D721Med (cell line): ENCODE data around the gene HPS4.

Experiments
- DNase-seq: peaks from one replicate; pipeline ENCODE4 v3.0.0; 2011; ENCODE audit warnings: low spot score; ENCODE audit not compliant: insufficient read length
- FAIRE-seq: peaks from 2 replicates; lab custom pipeline; 2011; peaks lifted over from hg19 to GRCh38; lab: Jason Lieb, UNC
- TF ChIP-seq, protein P1 (sequence below): IDR thresholded peaks from 2 replicates; pipeline ENCODE4 v1.5.1; 2012; ENCODE audit warnings: mild to moderate bottlenecking, control low read depth; ENCODE audit not compliant: insufficient read depth; ENCODE audit errors: missing control alignments

The HPS4 gene

DNA sequence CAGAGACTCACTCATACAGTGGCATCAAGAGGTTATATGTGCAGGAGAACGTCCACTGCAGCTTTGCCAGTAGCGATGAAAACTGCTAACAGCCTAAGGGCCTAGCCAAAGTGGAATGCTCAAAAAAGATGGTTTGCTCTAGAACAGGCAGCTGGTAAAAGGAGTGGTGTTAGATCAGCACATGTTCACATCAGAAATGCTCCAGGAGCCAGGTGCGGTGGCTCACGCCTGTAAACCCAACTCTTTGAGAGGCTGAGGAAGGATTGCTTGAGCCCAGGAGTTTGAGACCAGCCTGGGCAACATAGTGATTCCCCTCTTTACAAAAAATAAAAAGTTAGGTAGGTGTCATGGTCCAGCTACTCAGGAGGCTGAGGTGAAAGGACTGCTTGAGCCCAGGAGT is 39.0 kb upstream of the HPS4 start:
- TF ChIP-seq, protein P1, sequence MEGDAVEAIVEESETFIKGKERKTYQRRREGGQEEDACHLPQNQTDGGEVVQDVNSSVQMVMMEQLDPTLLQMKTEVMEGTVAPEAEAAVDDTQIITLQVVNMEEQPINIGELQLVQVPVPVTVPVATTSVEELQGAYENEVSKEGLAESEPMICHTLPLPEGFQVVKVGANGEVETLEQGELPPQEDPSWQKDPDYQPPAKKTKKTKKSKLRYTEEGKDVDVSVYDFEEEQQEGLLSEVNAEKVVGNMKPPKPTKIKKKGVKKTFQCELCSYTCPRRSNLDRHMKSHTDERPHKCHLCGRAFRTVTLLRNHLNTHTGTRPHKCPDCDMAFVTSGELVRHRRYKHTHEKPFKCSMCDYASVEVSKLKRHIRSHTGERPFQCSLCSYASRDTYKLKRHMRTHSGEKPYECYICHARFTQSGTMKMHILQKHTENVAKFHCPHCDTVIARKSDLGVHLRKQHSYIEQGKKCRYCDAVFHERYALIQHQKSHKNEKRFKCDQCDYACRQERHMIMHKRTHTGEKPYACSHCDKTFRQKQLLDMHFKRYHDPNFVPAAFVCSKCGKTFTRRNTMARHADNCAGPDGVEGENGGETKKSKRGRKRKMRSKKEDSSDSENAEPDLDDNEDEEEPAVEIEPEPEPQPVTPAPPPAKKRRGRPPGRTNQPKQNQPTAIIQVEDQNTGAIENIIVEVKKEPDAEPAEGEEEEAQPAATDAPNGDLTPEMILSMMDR: no peak
- DNase-seq (no peak), FAIRE-seq (no peak)

DNA sequence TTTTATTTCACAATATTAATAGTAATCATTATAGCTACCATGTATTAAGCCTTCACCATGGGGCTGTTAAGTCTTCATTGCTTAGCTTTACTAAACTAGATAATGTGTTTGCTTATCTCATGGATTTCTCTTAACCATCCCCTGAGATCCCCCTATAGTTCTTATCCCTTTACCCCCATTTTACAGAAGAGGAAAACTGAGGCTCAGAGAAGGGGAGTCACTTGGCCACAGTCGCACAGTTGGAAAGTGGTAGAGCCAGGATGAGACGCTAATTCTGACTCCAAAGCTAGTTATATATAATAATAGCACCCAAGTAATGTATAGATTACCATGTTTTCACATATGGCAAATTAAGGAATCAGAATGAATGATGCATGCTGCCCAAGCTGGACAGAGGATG is 38.4 kb upstream of the HPS4 start:
- FAIRE-seq (no peak), DNase-seq (no peak)
- TF ChIP-seq, protein P1: no peak

DNA sequence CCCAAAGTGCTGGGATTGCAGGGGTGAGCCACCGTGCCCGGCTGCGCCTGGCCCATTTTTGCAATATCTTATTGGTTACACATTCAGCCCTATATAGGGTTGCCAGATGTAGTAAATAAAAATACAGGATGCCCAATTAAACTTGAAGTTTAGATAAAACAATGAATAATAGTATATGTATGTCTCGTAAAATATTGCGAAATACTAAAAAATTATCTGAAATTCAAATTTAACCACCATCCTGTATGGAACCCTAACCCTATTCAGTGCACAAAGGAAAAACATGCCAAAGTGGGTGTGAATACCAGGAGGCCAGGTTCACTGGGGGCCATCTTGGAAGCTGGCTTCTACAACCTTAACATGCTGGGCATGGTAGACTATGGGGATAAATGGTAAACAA is 33.8 kb upstream of the HPS4 start:
- TF ChIP-seq, protein P1: no peak
- no peak for FAIRE-seq
- no peak for DNase-seq

- TF ChIP-seq, protein P1: no peak
- DNase-seq (no peak), FAIRE-seq (no peak)
Measured at GRCh38 chr22:26516503-26516902, 32.9 kb upstream of the HPS4 start.

DNA sequence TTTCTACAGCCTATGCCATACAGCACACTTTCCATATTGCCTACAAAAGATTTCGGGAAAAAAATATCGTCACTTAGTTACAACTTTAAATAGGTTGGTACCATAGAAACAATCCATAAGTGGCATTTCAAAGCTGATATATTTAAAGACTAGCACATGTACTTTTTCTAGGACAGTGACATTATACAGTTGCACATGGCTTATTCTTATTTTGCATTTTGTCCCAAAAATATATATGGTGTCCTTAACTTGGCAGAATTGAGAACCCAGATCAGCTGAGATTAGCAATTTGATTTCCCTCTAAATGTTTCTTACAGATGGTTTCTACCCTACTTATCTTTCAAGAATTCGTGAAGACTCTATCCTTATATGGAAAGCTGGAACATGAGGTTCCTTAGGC is 32.3 kb upstream of the HPS4 start:
- no peak for DNase-seq
- TF ChIP-seq, protein P1: no peak
- no peak for FAIRE-seq

- FAIRE-seq (no peak), DNase-seq (no peak)
- TF ChIP-seq, protein P1: no peak
Measured at GRCh38 chr22:26514419-26515161, 31.0 kb upstream of the HPS4 start.

DNA sequence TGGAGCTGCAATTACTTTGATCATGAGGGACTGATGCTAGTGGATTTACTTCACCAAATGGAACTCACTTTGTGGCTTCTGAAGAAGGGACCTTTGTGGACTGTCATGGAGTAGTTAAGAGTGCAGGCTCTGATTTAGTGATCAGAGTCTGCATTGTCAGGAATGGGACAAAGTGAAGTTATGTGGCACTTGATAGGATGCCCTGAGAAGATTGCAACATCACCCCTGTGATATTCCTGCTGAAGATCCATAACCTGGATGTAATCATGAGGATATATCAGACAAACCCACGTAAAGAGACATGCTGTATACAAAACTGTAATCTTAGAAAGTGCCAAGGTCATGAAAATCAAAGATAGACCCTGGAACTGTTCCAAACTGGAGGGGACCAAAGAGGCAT is 30.3 kb upstream of the HPS4 start:
- no peak for DNase-seq
- TF ChIP-seq, protein P1: no peak
- FAIRE-seq: no peak
